VCaP (cell line): ENCODE data around the gene EZR.

Experiments
- H3K27ac ChIP-seq: fragments of 450-650 bp; 2 replicates; pipeline ENCODE4 v1.5.1; 2017
- CTCF ChIP-seq: fragments of 450-650 bp; conservative IDR thresholded peaks from 2 replicates; pipeline ENCODE4 v1.5.1; 2017; ENCODE audit warnings: mild to moderate bottlenecking, moderate library complexity

EZR gene

GRCh38 chr6:158753811-158754210 lies 65.4 kb downstream of the EZR start:
- H3K27ac ChIP-seq = no peak overlapping the region

GRCh38 chr6:158752613-158753012 lies 66.6 kb downstream of the EZR start:
- no peak overlapping the region for H3K27ac ChIP-seq
- TF ChIP-seq CTCF = peak; percentile 22; the same call in 1 of the 2 replicates

More at GRCh38 chr6:158753811-158754210, 65.4 kb downstream of the EZR start:
- TF ChIP-seq CTCF = no peak

GRCh38 chr6:158751921-158752320 lies 67.2 kb downstream of the EZR start:
- no peak overlapping the region for H3K27ac ChIP-seq
- no peak for TF ChIP-seq CTCF

- no peak overlapping the region for H3K27ac ChIP-seq
- no peak for TF ChIP-seq CTCF
Measured at GRCh38 chr6:158751224-158751623, 67.9 kb downstream of the EZR start.

- TF ChIP-seq CTCF = no peak
- H3K27ac ChIP-seq = no peak overlapping the region
Measured at GRCh38 chr6:158744986-158745430, 74.2 kb downstream of the EZR start.

GRCh38 chr6:158743033-158743651 lies 76.0 kb downstream of the EZR start:
- H3K27ac ChIP-seq = no peak overlapping the region
- no peak for TF ChIP-seq CTCF

GRCh38 chr6:158739673-158740072 lies 79.5 kb downstream of the EZR start:
- no peak overlapping the region for H3K27ac ChIP-seq
- TF ChIP-seq CTCF = no peak
